Hypothalamus (tissue), 51 donors: Measurements from ENCODE around the gene KIR2DL3.
"Not testable (repeated sequence)": the region's sequence is repeated elsewhere in the genome, so short reads cannot be mapped to it uniquely, and the experiment has no call there.

Source experiments
- DNase-seq, 51 donors: peaks; one replicate each; lab custom pipeline; 2025; lab: John Stamatoyannopoulos, UW

The KIR2DL3 gene

DNA sequence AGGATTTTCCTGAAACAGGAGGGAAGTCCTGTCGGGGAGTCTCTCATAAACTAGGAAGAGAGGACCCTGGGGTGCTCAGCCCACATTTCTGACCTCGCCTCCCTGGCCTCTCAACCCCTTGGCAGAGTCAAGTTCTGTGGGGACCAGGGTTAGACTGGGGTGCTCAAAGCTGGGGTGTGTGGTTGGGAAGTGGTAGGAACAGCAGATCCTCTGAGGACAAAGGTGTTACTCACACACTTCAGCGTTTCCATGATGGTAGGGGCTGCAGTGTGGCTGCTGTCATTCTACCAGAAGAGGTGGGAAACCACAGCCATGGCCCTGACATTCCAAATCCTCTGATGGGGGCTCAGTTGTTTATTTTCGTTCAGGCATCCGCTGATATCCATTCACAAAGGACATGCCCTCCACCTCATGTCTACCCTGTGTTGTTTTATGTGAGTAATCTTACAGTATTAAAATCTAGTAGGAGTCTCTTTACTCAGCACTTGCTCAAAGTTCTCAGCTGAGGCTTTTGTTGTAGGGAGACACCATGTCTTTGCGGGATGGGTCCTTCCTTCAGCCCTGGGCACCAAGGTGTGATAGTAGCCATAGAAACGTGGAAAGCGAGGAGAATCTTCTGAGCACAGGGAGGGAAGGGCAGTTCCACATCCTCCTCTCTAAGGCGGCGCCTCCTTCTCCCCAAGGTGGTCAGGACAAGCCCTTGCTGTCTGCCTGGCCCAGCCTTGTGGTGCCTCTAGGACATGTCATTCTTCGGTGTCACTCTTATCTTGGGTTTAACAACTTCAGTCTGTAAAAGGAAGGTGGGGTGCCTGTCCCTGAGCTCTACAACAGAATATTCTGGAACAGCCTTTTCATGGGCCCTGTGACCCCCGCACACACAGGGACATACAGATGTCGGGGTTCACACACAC is 1.5 kb downstream of the KIR2DL3 start:
- DNase-seq = no peak

DNA sequence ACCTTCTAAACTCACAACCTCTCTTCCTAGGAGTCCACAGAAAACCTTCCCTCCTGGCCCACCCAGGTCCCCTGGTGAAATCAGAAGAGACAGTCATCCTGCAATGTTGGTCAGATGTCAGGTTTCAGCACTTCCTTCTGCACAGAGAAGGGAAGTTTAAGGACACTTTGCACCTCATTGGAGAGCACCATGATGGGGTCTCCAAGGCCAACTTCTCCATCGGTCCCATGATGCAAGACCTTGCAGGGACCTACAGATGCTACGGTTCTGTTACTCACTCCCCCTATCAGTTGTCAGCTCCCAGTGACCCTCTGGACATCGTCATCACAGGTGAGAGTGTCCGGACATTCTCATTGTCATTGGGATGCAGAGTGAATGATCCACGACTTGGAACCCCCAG is 3.6 kb downstream of the KIR2DL3 start:
- DNase-seq = not testable (repeated sequence)

DNA sequence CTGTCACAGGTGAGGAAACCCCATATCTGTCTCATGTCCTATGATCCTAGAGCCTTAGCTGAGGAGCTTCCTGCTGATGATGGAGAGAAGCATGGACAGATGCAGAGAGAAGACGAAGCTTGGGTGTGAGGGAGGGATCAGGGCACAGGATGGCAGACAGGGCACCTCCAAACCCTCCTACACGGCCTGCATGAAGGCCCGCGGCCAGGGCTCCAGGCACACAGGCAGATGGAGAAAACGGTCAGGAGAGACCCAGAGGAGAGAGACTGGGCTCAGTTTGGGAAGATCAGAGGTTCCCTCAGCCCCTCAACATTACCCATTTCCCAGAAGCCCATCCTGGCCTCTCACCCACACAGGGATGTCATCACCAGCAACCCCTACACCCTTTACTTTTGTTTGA is 5.8 kb downstream of the KIR2DL3 start:
- not testable (repeated sequence) for DNase-seq

DNA sequence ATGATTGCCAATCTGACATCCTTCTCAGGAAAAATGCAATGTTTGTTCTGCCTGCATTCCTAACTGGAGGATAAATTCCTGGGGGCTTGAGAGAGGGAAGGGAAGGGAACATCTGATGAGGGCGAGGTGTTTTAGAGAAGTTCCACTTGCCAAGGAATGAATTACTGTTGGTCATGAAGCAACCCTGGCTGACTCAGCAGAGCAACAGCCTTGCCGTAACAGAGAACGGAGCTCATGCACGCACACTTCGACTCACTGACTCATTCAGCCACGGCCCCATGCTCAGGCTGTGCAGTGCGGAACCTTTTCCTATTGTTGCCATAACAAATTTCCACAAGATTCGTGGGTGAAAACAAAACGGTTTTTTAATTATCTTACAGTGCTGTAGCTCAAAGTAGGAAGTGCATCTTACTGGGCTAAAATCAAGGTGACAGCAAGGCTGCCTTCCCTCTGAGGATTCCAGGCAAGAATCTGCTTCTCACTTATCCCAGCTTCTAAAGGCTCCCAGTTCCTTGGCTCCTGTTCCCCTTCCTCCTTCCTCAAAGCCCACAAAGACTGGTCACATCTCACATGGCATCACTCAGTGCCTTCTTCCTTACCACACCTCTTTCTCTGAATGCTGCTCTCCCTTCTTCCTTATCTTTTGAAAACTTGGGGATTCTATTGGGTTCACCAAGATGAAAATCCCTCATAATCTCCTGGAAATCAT is 9.5 kb downstream of the KIR2DL3 start:
- DNase-seq = not testable (repeated sequence)

DNA sequence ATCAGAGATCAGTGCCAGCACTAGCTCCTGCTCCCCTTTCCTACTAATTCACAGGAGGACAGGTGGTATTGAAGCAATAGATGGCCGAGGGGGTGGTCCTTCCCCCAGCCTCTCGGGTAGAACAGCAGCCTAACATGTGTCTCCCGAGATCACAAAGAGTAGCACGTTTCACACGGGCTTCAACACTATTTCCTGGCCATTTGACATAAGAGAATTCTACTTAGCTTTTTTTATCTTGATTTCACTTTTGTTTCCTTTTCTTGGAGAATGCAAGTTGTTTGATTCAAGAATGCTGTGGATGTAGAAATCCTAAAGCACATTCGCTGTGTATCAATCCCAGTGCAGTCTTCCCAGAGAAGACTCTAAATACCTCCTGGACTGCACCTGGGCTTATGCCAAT is 12.0 kb downstream of the KIR2DL3 start:
- DNase-seq = not testable (repeated sequence)

DNA sequence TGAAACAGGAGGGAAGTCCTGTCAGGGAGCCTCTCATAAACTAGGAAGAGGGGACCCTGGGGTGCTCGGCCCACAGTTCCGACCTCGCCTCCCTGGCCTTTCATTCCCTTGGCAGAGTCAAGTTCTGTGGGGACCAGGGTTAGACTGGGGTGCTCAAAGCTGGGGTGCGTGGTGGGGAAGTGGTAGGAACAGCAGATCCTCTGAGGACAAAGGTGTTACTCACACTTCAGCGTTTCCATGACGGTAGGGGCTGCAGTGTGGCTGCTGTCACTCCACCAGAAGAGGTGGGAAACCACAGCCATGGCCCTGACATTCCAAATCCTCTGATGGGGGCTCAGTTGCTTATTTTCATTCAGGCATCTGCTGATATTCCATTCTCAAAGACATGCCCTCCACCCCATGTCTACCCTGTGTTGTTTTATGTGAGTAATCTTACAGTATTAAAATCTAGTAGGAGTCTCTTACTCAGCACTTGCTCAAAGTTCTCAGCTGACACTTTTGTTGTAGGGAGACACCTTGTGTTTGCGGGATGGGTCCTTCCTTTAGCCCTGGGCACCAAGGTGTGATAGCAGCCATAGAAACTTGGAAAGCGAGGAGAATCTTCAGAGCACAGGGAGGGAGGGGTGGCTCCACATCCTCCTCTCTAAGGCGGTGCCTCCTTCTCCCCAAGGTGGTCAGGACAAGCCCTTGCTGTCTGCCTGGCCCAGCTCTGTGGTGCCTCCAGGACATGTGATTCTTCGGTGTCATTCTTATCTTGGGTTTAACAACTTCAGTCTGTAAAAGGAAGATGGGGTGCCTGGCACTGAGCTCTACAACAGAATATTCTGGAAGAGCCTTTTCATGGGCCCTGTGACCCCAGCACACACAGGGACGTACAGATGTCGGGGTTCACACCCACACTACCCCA is 18.1 kb downstream of the KIR2DL3 start:
- not testable (repeated sequence) for DNase-seq

DNA sequence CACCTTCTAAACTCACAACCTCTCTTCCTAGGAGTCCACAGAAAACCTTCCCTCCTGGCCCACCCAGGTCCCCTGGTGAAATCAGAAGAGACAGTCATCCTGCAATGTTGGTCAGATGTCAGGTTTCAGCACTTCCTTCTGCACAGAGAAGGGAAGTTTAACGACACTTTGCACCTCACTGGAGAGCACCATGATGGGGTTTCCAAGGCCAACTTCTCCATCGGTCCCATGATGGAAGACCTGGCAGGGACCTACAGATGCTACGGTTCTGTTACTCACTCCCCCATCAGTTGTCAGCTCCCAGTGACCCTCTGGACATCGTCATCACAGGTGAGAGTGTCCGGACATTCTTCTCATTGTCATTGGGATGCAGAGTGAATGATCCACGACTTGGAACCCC is 20.3 kb downstream of the KIR2DL3 start:
- not testable (repeated sequence) for DNase-seq

DNA sequence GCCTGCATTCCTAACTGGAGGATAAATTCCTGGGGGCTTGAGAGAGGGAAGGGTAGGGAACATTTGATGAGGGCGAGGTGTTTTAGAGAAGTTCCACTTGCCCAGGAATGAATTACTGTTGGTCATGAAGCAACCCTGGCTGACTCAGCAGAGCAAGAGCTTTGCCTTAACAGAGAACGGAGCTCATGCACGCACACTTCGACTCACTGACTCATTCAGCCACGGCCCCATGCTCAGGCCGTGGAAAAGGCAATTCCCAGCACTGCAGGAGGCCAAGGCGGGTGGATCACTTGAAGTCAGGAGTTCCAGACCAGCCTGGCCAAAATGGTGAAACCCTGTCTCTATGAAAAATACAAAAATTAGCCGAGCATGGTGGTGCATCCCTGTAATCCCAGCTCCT is 25.9 kb downstream of the KIR2DL3 start:
- not testable (repeated sequence) for DNase-seq

DNA sequence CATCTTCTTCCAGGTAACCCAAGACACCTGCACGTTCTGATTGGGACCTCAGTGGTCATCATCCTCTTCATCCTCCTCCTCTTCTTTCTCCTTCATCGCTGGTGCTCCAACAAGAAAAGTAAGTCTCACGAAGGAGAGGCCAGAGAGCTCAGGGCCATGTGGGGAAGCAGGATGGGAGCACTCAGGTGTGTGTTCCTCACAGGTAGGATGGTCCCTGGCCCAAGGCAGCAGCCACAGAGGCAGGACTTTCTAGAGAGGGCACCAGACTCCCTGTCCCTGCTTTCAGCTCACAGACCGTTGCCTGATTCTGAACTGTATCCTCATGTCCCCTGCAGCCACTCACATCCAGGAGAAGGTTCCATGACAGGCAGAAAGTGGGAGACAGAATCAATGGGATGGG is 28.2 kb downstream of the KIR2DL3 start:
- DNase-seq = not testable (repeated sequence)

DNA sequence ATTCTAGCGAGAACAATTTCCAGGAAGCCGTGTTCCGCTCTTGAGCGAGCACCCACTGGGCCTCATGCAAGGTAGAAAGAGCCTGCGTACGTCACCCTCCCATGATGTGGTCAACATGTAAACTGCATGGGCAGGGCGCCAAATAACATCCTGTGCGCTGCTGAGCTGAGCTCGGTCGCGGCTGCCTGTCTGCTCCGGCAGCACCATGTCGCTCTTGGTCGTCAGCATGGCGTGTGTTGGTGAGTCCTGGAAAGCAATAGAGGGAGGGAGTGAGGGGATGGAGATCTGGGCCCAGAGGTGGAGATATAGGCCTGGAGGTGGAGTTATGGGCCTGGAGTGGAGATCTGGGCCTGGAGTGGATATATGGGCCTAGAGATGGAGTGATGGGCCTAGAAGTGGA is 31.3 kb downstream of the KIR2DL3 start, which contains the start of gene KIR2DL1:
Gene KIR2DL1 (plus strand): TSS at position 148 of the 400 bp plus-strand sequence. CDS start 58 bp downstream, at position 206.
- not testable (repeated sequence) for DNase-seq

DNA sequence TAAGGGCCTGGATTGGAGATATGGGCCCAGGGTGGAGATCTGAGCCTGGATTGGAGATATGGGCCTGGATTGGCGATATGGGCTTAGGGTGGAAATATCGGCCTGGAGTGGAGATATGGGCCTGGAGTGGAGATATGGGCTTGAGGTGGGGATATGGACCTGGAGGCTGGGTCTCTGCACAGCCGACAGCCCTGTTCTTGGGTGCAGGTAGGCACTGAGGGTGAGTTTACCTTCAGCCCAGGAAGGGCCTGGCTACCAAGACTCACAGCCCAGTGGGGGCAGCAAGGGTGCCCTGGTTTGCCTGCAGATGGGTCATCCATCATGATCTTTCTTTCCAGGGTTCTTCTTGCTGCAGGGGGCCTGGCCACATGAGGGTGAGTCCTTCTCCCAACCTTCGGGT is 32.2 kb downstream of the KIR2DL3 start:
- not testable (repeated sequence) for DNase-seq

DNA sequence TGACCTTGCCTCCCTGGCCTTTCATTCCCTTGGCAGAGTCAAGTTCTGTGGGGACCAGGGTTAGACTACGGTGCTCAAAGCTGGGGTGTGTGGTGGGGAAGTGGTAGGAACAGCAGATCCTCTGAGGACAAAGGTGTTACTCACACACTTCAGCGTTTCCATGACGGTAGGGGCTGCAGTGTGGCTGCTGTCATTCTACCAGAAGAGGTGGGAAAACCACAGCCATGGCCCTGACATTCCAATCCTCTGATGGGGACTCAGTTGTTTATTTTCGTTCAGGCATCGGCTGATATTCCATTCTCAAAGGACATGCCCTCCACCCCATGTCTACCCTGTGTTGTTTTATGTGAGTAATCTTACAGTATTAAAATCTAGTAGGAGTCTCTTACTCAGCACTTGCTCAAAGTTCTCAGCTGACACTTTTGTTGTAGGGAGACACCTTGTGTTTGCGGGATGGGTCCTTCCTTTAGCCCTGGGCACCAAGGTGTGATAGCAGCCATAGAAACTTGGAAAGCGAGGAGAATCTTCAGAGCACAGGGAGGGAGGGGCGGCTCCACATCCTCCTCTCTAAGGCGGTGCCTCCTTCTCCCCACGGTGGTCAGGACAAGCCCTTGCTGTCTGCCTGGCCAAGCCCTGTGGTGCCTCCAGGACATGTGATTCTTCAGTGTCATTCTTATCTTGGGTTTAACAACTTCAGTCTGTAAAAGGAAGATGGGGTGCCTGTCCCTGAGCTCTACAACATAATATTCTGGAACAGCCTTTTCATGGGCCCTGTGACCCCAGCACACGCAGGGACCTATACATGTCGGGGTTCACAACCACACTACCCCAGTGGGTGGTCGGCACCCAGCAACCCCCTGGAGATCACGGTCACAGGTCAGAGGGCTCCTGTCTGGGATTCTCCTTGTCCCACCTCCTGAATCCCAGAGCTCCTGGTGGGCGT is 33.0 kb downstream of the KIR2DL3 start:
- DNase-seq = not testable (repeated sequence)

DNA sequence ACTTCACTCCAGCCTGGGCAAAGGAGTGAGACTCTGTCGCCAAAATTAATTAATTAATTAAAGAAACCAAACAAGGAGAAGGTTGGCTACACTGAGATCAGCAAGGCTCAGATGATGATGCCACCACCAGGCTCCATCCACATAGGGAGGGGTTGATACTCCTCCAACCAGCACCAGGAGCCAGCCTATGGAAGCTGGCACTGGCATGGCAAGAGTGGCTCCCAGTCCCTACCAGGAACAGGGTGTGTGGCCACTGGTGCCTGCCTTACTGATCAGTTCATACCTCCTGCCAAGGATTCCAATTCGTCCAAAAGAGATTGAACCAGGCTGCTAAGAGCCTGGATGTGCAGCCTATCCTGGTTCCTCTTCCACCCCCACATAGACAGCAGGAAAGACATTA is 34.4 kb downstream of the KIR2DL3 start:
- DNase-seq = not testable (repeated sequence)

DNA sequence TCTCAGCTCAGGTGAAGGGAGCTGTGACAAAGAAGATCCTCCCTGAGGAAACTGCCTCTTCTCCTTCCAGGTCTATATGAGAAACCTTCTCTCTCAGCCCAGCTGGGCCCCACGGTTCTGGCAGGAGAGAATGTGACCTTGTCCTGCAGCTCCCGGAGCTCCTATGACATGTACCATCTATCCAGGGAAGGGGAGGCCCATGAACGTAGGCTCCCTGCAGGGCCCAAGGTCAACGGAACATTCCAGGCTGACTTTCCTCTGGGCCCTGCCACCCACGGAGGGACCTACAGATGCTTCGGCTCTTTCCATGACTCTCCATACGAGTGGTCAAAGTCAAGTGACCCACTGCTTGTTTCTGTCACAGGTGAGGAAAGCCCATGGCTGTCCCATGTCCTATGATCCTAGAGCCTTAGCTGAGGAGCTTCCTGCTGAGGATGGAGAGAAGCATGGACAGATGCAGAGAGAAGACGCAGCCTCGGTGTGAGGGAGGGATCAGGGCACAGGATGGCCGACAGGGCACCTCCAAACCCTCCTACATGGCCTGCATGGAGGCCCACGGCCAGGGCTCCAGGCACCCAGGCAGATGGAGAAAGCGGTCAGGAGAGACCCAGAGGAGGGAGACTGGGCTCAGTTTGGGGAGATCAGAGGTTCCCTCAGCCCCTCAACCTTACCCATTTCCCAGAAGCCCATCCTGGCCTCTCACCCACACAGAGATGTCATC is 36.9 kb downstream of the KIR2DL3 start:
- DNase-seq = not testable (repeated sequence)

DNA sequence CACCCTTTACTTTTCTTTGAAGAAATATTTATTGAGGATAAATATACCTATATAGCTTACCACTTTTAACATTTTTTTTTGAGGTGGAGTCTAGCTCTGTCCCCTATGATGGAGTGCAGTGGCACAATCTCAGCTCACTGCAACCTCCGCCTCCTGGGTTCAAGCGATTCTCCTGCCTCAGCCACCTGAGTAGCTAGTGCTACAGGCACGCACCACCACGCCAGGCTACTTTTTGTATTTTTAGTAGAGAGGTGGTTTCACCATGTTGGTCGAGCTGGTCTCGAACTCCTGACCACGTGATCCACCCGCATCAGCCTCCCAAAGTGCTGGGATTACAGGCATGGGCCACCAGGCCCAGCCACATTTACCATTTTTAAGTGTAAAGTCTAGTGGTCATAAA is 37.5 kb downstream of the KIR2DL3 start:
- DNase-seq = not testable (repeated sequence)

DNA sequence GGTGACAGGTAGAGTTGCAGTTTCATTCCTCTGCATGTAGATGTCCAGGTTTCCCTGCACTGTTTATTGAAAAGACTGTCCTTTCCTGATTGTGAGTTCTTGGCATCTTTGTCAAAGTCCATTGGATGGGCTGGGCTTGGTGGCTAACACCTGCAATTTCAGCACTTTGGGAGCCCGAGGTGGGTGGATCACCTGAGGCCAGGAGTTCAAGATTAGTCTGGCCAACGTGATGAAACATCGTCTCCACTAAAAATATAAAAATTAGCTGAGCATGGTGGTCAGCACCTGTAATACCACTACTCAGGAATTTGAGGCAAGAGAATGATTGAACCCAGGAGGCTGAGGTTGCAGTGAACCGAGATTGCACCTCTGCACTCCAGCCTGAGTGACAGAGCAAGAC is 39.5 kb downstream of the KIR2DL3 start:
- DNase-seq = not testable (repeated sequence)

DNA sequence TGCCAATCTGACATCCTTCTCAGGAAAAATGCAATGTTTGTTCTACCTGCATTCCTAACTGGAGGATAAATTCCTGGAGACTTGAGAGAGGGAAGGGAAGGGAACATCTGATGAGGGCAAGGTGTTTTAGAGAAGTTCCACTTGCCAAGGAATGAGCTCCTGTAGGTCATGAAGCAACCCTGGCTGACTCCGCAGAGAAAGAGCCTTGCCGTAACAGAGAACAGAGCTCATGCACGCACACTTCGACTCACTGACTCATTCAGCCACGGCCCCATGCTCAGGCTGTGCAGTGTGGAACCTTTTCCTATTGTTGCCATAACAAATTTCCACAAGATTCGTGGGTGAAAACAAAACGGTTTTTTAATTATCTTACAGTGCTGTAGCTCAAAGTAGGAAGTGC is 40.6 kb downstream of the KIR2DL3 start:
- not testable (repeated sequence) for DNase-seq

DNA sequence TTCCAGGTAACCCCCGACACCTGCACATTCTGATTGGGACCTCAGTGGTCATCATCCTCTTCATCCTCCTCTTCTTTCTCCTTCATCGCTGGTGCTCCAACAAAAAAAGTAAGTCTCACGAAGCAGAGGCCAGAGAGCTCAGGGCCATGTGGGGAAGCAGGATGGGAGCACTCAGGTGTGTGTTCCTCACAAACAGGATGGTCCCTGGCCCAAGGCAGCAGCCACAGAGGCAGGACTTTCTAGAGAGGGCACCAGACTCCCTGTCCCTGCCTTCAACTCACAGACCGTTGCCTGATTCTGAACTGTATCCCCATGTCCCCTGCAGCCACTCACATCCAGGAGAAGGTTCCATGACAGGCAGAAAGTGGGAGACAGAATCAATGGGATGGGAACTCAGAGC is 44.6 kb downstream of the KIR2DL3 start:
- DNase-seq = not testable (repeated sequence)
